ENCODE data around the gene RCC2. TPM values are rescaled to one million over a fixed set of nuclear protein-coding genes. Genes with fewer than 3 reads are reported as not detected.
A peak's percentile ranks its signal among the peaks of the same experiment; 100 is the strongest.
"Not testable (repeated sequence)": the region's sequence is repeated elsewhere in the genome, so short reads cannot be mapped to it uniquely, and the experiment has no call there.

The RCC2 gene
- total and polyA plus RNA-seq, 4 donors: 25.8 to 58.1 (median 46.8) TPM

- H3K27ac ChIP-seq (ENCODE audit: low read depth, low read length); DNase-seq (ENCODE audit: low read depth in 4 of 6, low spot score in 6 of 6); H3K9me3 ChIP-seq (ENCODE audit: control insufficient read depth, insufficient read depth, low read length); H3K4me3 ChIP-seq (ENCODE audit: low read depth, low read length); H3K4me1 ChIP-seq (ENCODE audit: control insufficient read depth, insufficient read depth, low read length); H3K27me3 ChIP-seq (ENCODE audit: control insufficient read depth, insufficient read depth, low read length): not testable (repeated sequence)
- whole genome bisulfite sequencing (ENCODE audit: insufficient coverage): 93% methylated on average over 19 of the region's 30 CpGs
- peaks cover 62% of the 10 kb centered on the region for H3K36me3 ChIP-seq (ENCODE audit: control insufficient read depth, insufficient read depth, low read length)
These were observed 31.5 kb downstream of the RCC2 start for GRCh38 chr1:17407786-17408514.

GRCh38 chr1:17406760-17407475 lies 32.6 kb downstream of the RCC2 start:
- H3K36me3 ChIP-seq (ENCODE audit: control insufficient read depth, insufficient read depth, low read length): peaks cover 52% of the 10 kb centered on the region
- H3K27me3 ChIP-seq (ENCODE audit: control insufficient read depth, insufficient read depth, low read length); H3K4me1 ChIP-seq (ENCODE audit: control insufficient read depth, insufficient read depth, low read length); H3K4me3 ChIP-seq (ENCODE audit: low read depth, low read length); DNase-seq (ENCODE audit: low read depth in 4 of 6, low spot score in 6 of 6); H3K27ac ChIP-seq (ENCODE audit: low read depth, low read length); H3K9me3 ChIP-seq (ENCODE audit: control insufficient read depth, insufficient read depth, low read length): not testable (repeated sequence)
- WGBS (ENCODE audit: insufficient coverage): 83% methylated on average over 7 of the region's 16 CpGs

GRCh38 chr1:17405898-17406759 lies 33.3 kb downstream of the RCC2 start:
- no peaks in the 10 kb centered on the region for H3K27me3 ChIP-seq (ENCODE audit: control insufficient read depth, insufficient read depth, low read length)
- no peak overlapping the region for H3K27ac ChIP-seq (ENCODE audit: low read depth, low read length)
- peak; percentile 31 to 88 (median 46) for DNase-seq (ENCODE audit: low read depth in 4 of 6, low spot score in 6 of 6)
- 36% methylated on average over 13 of the region's 15 CpGs for WGBS (ENCODE audit: insufficient coverage)
- H3K9me3 ChIP-seq (ENCODE audit: control insufficient read depth, insufficient read depth, low read length): no peaks in the 10 kb centered on the region
- H3K4me1 ChIP-seq (ENCODE audit: control insufficient read depth, insufficient read depth, low read length): peaks cover 8% of the 10 kb centered on the region
- H3K4me3 ChIP-seq (ENCODE audit: low read depth, low read length): no peak overlapping the region
- H3K36me3 ChIP-seq (ENCODE audit: control insufficient read depth, insufficient read depth, low read length): peaks cover 47% of the 10 kb centered on the region

GRCh38 chr1:17404820-17405219 lies 34.7 kb downstream of the RCC2 start:
- no peak overlapping the region for H3K4me3 ChIP-seq (ENCODE audit: low read depth, low read length)
- H3K9me3 ChIP-seq (ENCODE audit: control insufficient read depth, insufficient read depth, low read length): no peaks in the 10 kb centered on the region
- H3K27ac ChIP-seq (ENCODE audit: low read depth, low read length): no peak overlapping the region
- H3K4me1 ChIP-seq (ENCODE audit: control insufficient read depth, insufficient read depth, low read length): peaks cover 8% of the 10 kb centered on the region
- no peak for DNase-seq (ENCODE audit: low read depth in 4 of 6, low spot score in 6 of 6)
- WGBS (ENCODE audit: insufficient coverage): 78% methylated on average over 3 of the region's 6 CpGs
- peaks cover 35% of the 10 kb centered on the region for H3K36me3 ChIP-seq (ENCODE audit: control insufficient read depth, insufficient read depth, low read length)
- H3K27me3 ChIP-seq (ENCODE audit: control insufficient read depth, insufficient read depth, low read length): no peaks in the 10 kb centered on the region

GRCh38 chr1:17404034-17404684 lies 35.3 kb downstream of the RCC2 start:
- no peak for DNase-seq (ENCODE audit: low read depth in 4 of 6, low spot score in 6 of 6)
- H3K27ac ChIP-seq (ENCODE audit: low read depth, low read length): no peak overlapping the region
- WGBS (ENCODE audit: insufficient coverage): 71% methylated on average over 12 of the region's 15 CpGs

GRCh38 chr1:17403081-17403480 lies 36.4 kb downstream of the RCC2 start:
- Histone ChIP-seq H3K36me3 (ENCODE audit: control insufficient read depth, insufficient read depth, low read length) (peaks cover 18% of the 10 kb centered on the region), H3K27me3 (ENCODE audit: control insufficient read depth, insufficient read depth, low read length) (no peaks in the 10 kb centered on the region), H3K9me3 (ENCODE audit: control insufficient read depth, insufficient read depth, low read length) (no peaks in the 10 kb centered on the region), H3K27ac (ENCODE audit: low read depth, low read length) (no peak overlapping the region), H3K4me1 (ENCODE audit: control insufficient read depth, insufficient read depth, low read length) (peaks cover 8% of the 10 kb centered on the region), H3K4me3 (ENCODE audit: low read depth, low read length) (no peak overlapping the region)
- 41% methylated on average over 3 of the region's 3 CpGs for WGBS (ENCODE audit: insufficient coverage)
- no peak for DNase-seq (ENCODE audit: low read depth in 4 of 6, low spot score in 6 of 6)

More at GRCh38 chr1:17404034-17404684, 35.3 kb downstream of the RCC2 start:
- Histone ChIP-seq H3K4me1 (ENCODE audit: control insufficient read depth, insufficient read depth, low read length) (peaks cover 8% of the 10 kb centered on the region), H3K27me3 (ENCODE audit: control insufficient read depth, insufficient read depth, low read length) (no peaks in the 10 kb centered on the region), H3K36me3 (ENCODE audit: control insufficient read depth, insufficient read depth, low read length) (peaks cover 29% of the 10 kb centered on the region), H3K9me3 (ENCODE audit: control insufficient read depth, insufficient read depth, low read length) (no peaks in the 10 kb centered on the region), H3K4me3 (ENCODE audit: low read depth, low read length) (no peak overlapping the region)

- DNase-seq (ENCODE audit: low read depth in 4 of 6, low spot score in 6 of 6): no peak
- Histone ChIP-seq H3K36me3 (ENCODE audit: control insufficient read depth, insufficient read depth, low read length) (peaks cover 10% of the 10 kb centered on the region), H3K27me3 (ENCODE audit: control insufficient read depth, insufficient read depth, low read length) (no peaks in the 10 kb centered on the region), H3K4me3 (ENCODE audit: low read depth, low read length) (no peak overlapping the region), H3K27ac (ENCODE audit: low read depth, low read length) (no peak overlapping the region), H3K9me3 (ENCODE audit: control insufficient read depth, insufficient read depth, low read length) (no peaks in the 10 kb centered on the region), H3K4me1 (ENCODE audit: control insufficient read depth, insufficient read depth, low read length) (peaks cover 8% of the 10 kb centered on the region)
- WGBS (ENCODE audit: insufficient coverage): 54% methylated on average over 2 of the region's 4 CpGs
These were observed 37.6 kb downstream of the RCC2 start for GRCh38 chr1:17401841-17402240.

- peaks cover 4% of the 10 kb centered on the region for H3K36me3 ChIP-seq (ENCODE audit: control insufficient read depth, insufficient read depth, low read length)
- H3K27ac ChIP-seq (ENCODE audit: low read depth, low read length): no peak overlapping the region
- no peaks in the 10 kb centered on the region for H3K9me3 ChIP-seq (ENCODE audit: control insufficient read depth, insufficient read depth, low read length)
- peaks cover 2% of the 10 kb centered on the region for H3K4me1 ChIP-seq (ENCODE audit: control insufficient read depth, insufficient read depth, low read length)
- no peak for DNase-seq (ENCODE audit: low read depth in 4 of 6, low spot score in 6 of 6)
- no peaks in the 10 kb centered on the region for H3K27me3 ChIP-seq (ENCODE audit: control insufficient read depth, insufficient read depth, low read length)
- 72% methylated on average over 10 of the region's 11 CpGs for WGBS (ENCODE audit: insufficient coverage)
- no peak overlapping the region for H3K4me3 ChIP-seq (ENCODE audit: low read depth, low read length)
These were observed 38.6 kb downstream of the RCC2 start for GRCh38 chr1:17400725-17401341.

Data from spinal cord (tissue), 10 donors.